Measurements from ENCODE around the gene PRKRA. TPM values are rescaled to one million over a fixed set of nuclear protein-coding genes. Genes with fewer than 3 reads are reported as not detected.

PRKRA gene
- total and polyA plus RNA-seq, 2 of the 8 experiments (the other 6 are each of a cell fraction or from before 2014, with no cell fraction given): 25.4 to 60.4 TPM

GRCh38 chr2:178391701-178392100, 59.3 kb downstream of the PRKRA start (continued):
- TF ChIP-seq CHD7 (IDR thresholded peaks at IDR 0.05; ENCODE audit: insufficient replicate concordance, low read length) (no peak), CTBP2 (IDR thresholded peaks at IDR 0.05; ENCODE audit: borderline replicate concordance, insufficient read depth, insufficient read length, low read length) (no peak), SUZ12 (IDR thresholded peaks at IDR 0.05; ENCODE audit: low read length) (no peak), SIX5 (IDR thresholded peaks at IDR 0.05; ENCODE audit: low read depth, low read length) (no peak), TBP (IDR thresholded peaks at IDR 0.05; ENCODE audit: low read depth, low read length) (no peak), CBX8 (IDR thresholded peaks at IDR 0.05; ENCODE audit: borderline replicate concordance, low read depth, low read length) (no peak), BCL11A (IDR thresholded peaks at IDR 0.05; ENCODE audit: low read depth in 2 of 2, low read length in 2 of 2) (no peak), SRF (IDR thresholded peaks at IDR 0.05; ENCODE audit: low read depth, low read length) (no peak), HDAC6 (IDR thresholded peaks at IDR 0.05; ENCODE audit: low read depth, low read length) (no peak), USF2 (IDR thresholded peaks at IDR 0.05; ENCODE audit: low read length) (no peak), EP300 (IDR thresholded peaks at IDR 0.05; ENCODE audit: borderline replicate concordance in 1 of 2, low read depth in 2 of 2, low read length in 2 of 2) (no peak)

Data from H1 (cell line).